H54 (cell line): ENCODE data around the gene PDIK1L.

Source experiments
- DNase-seq: peaks from one replicate; pipeline ENCODE4 v3.0.0; 2011; ENCODE audit warnings: low spot score, mixed read lengths; ENCODE audit not compliant: insufficient read length
- FAIRE-seq: peaks from 3 replicates; lab custom pipeline; 2011; peaks lifted over from hg19 to GRCh38; lab: Jason Lieb, UNC
- POLR2A ChIP-seq: IDR thresholded peaks from 2 replicates; pipeline ENCODE4 v1.6.1; 2011; ENCODE audit warnings: low read depth, mild to moderate bottlenecking, low read length

Gene PDIK1L

DNA sequence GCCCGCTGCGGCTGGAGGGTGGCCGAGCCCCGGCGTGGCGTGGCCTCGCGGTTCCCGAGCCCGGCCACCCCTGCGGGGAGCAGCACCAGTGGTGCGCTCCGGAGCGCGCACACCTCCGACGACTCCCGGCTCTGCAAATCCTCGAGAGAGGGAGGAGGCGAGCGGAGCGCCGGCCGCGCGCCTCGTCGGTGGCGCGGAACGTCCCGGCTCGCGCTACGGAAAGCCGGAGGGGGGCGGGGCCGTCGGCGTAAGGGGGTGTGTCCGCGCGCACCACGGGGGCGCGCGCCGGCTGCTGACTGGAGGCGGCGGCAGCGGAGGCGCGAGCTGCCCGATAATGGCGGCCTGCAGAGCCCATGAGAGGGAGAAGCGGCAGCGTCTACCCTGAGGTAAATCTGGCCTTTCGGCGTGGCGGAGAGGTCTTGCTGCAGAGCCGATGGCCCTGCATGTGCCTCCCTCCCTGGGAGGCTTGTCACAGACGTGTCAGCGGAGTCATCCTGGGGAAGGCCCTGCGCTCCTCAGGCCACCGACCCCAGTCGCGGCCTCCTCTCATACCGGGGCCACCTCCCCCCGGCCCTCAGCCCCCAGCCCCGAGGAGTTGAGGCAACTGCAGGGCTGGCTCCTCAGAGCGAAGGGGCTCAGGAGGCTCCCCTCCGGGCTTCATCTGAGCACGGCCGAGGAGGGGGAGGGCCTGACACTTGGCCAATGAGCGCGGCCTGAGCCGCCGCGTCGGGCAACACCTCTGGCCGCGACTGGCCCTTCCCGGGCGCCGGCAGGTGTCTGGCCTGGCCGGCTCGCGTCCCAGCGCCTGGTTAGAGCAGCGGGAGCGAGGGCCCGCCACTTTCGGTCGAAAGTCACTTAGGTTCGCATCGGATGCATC, at the start of gene PDIK1L:
TSS of gene PDIK1L (plus strand) at position 295 of the 877 bp plus-strand sequence. CDS start 2,485 bp downstream, outside the sequence.
- DNase-seq = peak; percentile 74
- peak; percentile 40 for TF ChIP-seq POLR2A
- no peak for FAIRE-seq

GRCh38 chr1:26064553-26064952, 47.1 kb upstream of the PDIK1L start:
- TF ChIP-seq POLR2A = no peak
- no peak for DNase-seq
- no peak for FAIRE-seq

DNA sequence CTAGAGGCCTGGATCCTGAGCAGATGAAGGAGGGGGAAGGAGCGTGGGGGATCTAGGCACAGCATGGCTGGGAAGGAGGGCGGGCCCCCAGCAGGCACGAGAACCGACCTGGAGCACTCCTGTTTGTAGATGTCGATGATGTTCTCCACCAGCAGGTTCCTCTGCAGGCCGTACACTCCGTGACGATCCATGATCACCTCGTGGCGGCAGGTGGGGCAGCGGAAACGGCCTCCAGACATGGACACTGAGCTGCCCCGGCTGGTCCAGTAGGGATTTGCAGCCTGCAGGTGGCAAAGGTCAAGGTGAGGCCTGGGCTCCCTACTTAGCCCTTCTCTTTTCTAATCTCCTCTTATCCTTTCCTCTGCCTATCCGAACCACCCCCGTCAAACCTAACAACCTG, 45.5 kb upstream of the PDIK1L start:
- DNase-seq (no peak), FAIRE-seq (no peak)
- no peak for TF ChIP-seq POLR2A

- TF ChIP-seq POLR2A = no peak
- no peak for DNase-seq
- FAIRE-seq = no peak
Measured at GRCh38 chr1:26066857-26067256, 44.8 kb upstream of the PDIK1L start.

GRCh38 chr1:26067432-26067911, 44.2 kb upstream of the PDIK1L start, which contains the start of gene TRIM63:
TRIM63 (minus strand) TSS chr1:26067630; CDS start chr1:26067494, 136 bp downstream.
- no peak for TF ChIP-seq POLR2A
- DNase-seq (no peak), FAIRE-seq (no peak)

- no peak for TF ChIP-seq POLR2A
- FAIRE-seq = no peak
Measured at GRCh38 chr1:26069941-26070295, 41.7 kb upstream of the PDIK1L start.

DNA sequence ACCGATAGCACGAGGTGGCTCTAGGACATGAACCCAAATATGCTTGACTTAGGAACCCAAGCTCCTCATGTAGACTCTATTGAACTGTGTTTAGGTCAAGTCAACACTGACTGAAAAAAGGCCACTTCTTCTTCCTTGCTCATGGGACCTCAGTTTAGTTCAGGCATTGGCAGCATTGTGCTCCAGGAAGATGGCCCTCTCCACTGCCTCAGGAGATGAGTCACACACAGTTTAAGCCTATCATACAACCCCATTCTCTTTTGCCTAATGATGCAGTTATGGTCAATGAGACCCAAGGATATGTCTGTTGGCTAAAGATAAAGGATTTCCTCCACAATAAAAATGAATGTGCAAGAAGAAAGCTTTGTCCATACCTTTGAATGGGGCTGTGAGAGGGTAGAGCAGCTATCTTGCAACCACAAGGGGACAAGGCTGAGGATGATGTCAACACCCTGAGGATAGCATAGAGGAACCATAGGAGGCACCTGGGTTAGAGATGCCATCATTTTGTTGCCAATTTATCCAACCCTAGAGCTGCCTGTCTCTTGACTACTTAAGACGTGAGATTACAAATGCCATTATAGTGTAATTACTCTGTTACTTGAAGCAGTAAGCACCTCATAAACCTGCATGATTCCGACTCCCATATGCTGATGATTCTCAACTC, 41.2 kb upstream of the PDIK1L start:
- FAIRE-seq (no peak), DNase-seq (no peak)
- no peak for TF ChIP-seq POLR2A

More at GRCh38 chr1:26069941-26070295, 41.7 kb upstream of the PDIK1L start:
- no peak for DNase-seq

- no peak for DNase-seq
- TF ChIP-seq POLR2A = no peak
- no peak for FAIRE-seq
Measured at GRCh38 chr1:26070963-26071342, 40.7 kb upstream of the PDIK1L start.

GRCh38 chr1:26072305-26072704, 39.3 kb upstream of the PDIK1L start:
- DNase-seq = no peak
- no peak for FAIRE-seq
- no peak for TF ChIP-seq POLR2A

DNA sequence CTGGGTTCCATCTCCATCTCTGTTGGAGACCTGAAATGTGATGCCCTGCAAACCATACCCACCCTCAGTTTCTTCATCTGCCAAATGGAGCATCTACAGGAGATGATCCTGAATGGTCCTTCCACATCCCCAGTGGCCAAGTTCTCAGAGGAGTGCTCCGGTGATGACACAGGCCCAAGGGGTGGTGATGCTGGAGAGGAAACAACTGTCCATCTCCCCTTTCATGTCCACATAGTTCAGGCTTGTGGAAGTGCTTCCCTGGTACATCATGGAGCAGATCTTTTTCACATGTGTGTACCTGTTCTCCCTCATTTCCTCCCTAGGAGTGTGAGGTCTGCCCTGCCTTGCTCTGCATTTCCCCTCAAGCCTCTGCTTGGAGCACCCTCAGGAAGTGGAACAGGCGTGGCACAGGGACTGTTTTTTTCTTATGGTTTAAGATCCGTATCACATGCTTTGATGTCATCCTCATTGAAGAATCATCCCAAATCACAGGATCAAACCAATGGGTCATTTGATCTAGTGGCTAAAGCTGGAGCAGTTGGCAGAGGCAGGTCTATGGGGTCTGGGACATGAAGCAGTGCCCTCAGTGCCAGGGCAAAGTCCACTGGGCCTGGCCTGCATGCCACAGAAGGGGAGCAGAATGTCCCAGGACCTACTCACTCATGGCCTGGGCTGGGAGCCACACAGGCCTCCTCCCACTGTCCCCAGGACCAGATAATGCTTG, 36.0 kb upstream of the PDIK1L start:
- TF ChIP-seq POLR2A = no peak
- FAIRE-seq = no peak
- DNase-seq = no peak

DNA sequence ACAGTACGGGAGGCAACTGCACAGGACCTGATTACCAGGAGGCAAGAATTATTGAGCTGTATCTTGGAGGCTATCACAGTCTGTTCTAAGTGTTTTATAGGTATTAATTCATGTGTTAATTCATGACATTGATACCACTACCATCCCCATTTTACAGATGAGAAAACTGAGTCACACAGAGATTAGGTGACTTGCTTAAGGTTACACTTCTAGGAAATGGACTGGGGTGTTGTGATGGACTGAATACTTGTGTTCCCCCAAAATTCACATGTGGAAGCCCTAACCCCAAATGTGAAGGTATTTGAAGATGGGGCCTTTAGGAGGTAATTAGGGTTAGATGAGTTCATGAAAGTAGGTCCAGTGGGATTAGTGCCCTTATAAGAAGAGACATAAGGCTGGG, 34.1 kb upstream of the PDIK1L start:
- TF ChIP-seq POLR2A = no peak
- FAIRE-seq = no peak
- DNase-seq = no peak

DNA sequence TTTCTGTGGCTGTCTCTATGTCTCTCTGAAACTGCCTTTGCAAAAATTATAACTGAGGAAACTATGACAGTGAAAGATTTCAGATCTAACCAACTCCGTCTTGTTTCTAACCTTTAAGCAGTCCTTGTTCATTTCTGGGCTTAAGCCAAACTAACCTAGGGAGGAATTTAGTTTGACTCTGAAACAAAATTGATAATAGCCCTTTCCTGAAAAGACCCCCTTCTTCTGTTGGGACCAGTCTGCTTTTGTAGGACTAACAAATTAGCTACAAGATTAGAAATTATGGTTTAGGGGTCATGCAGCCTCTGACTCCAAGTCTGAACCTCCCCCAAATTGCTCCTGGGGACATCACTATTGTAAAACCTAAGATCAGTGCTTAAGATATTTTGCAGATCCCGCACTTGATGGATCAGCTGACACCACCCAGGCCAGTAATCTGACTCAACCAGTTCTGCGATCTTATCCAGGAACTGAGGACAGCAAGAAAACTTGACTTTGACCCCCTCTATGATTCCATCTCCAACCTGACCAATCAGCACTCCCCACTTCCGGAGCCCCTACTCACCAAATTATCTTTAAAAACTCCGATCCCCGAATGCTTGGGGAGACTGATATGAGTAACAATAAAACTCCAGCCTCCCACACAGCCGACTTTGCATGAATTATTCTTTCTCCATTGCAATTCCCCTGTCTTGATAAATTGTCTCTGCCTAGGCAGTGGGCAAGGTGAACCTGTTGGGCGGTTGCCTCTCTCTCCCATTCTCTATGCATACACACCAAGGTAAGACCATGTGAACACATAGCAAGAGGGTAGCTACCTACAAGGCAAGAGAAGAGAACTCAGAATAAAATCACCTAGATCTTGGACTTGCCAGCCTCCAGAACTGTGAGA, 33.1 kb upstream of the PDIK1L start:
- FAIRE-seq = no peak
- no peak for DNase-seq
- no peak for TF ChIP-seq POLR2A

DNA sequence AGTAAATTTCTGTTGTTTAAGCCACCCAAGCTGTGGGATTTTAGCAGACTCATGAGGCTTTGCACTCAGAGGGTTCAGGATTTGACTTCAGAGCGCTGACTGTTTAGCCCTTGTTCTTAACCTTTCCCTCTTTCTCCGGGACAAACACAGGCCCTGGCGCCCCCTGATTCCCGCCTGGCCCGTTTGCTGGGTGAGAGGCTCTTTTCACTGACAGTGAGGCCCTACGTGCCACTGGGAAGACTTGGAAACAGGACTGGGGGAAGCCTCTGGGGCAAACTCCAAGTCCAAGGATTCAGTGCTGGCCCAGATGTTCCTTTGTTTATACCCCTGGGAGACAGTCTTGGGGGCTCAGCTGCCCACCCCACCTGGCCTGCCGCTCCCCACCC, 32.5 kb upstream of the PDIK1L start:
- FAIRE-seq (no peak), DNase-seq (no peak)
- no peak for TF ChIP-seq POLR2A
